ENCODE data around the gene PHETA2.
"Not testable (repeated sequence)": the region's sequence is repeated elsewhere in the genome, so short reads cannot be mapped to it uniquely, and the experiment has no call there.

The PHETA2 gene

DNA sequence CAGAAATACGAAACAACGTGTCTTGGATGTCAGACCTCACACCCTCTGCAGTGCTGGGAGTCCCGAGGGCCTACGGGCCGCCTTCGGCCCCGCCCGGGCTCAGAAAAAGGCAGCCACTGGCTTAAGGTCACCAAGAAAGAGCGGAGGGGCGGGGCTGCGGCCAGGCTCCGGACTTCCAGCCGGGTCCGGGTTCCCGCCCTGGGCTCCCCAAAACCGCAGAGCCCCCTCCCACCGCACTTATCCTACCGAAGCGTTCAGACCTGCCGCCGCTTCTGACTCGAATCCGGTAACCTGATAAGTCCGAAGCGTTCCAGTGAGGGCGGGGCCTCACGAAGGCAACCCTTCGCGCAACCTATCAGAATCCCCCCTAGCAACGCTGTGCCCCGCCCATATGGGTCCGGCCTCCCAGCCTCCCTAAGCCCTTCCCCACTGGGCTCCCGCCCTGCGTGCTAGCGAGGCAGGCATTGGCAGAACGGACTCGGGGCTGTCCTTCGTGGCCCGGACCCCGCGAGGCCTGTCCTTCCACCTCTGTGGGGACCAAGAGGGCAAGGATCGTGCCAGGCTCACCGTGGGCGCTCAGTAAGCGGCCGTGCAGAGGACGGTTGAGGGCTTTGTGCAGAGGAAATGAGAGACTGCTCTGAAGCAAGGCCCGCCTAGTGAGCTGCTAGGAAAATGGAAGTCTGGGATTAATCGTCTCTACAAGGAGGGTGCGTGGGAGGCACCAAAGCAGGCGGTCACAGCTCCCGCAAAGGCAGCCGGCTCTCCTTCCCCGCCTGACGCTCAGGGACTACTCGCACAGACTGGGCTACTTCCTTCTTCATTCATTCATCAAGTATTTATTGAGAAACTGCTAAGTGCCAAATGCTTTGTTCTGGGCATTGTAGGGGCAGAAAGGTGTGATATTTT, 3.3 kb upstream of the PHETA2 start, which contains the start of gene NAGA:
NAGA (minus strand) TSS at position 296 of the 906 bp plus-strand sequence. CDS start 515 bp downstream, outside the sequence.
- peak; percentile 94 for DNase-seq

DNA sequence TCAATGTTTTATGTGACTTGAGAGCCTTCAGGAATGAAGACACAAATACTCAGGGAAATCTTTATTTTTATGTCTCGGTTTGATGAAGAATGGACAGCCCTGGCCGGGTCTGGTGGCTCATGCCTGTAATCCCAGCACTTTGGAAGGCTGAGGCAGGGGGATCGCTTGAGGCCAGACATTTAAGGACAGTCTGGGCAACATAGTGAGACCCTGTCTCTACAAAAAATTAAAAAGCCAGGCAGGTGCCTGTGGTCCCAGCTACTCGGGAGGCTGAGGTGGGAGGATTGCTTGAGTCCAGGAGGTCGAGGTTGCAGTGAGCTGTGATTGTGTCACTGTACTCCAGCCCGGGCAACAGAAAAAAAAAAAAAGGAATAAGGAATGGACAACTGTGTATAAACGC, 2.5 kb upstream of the PHETA2 start:
- not testable (repeated sequence) for DNase-seq

DNA sequence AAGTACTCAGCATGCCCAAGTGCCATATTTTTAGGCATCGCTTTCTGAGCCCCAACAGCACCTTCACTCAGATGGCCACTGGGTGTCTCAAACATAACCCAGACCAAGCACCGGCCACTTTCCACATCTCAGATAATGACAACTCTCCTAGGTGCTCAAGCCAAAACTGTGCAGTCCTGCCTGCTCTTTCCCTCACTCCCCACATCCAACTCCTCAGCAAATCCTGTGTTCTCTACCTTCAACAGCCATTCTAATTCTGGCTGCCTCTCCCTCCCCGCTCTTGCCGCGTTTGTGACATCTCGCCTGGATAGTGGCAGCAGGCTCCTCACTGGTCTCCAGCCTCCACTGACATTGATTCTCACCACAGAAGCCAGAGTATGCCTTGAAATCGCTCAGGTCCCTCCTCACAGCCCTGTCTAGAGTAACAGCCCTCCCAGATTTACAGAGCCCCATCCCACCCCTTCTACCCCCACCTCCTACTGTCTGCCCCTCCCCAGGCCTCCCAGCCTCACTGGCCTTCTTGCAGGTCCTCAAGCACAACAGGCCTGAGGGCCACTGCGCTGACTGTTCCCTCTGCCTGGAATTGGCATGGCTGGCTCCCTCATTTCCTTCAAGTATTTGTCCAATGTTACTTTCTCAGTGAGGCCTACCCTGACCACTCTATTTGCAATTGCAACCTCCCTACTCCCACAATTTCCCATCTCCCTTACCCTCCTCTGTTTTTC, 1.3 kb upstream of the PHETA2 start:
- no peak for DNase-seq

DNA sequence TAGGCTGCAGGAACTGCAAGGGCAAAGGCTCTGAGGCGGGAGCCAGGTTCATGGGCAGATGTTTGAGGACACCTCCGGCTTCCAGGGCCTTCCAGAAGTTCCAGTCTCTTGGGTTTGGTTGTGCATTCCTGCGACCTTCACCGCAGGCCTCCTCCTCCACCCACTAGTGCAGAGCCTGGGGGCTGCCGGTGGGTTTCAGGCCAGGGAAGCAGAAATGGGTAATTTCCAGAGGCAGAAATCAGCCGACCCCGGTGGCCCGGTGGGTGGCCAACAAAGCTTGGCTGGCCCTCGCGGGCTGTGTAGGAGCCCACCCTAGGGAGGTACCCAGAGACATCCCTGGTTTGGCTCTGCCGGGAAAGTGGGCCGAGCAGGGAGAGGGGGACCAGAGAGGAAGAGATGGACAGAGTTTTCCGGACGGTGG, 417 bp upstream of the PHETA2 start:
- no peak for DNase-seq

DNA sequence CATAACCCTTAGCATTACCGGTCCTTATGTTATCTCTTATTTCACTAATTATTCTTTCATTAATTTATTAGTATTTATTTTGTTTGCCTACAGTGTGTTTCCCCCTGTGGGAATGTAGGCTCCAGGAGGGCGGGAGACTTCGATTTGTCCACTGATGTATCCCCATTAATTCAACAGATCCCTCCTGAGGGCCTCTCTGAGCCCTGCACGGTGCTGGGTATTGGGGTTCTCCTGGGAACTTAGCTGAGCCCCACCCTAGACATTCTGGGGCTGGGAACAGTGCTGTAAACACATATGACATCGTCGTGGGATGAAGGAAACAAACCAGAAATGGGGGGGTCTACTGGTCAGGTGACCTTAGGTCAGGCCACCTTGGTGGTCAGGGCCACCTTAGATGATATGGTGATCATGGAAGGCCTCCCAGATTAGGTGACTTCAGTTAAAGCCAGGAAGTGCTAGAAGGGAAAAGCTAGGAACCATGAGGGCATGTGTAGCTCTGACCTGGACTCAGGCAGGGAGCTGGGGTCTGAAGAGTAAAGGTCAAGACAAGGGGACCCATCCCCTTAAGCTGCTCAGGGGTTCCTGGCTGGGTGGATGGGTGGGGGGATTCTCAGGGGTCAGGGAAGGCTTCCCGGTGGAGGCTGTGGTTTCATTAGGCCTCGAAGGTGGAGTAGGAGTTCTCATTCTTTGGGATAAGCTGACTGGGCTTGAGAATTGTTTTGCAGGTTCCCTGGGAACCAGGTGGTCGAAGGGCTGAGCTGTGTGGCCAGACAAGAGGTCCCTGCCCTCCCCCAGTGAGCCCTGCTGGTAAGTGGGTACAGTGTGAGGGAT, 1.0 kb downstream of the PHETA2 start:
- no peak for DNase-seq

DNA sequence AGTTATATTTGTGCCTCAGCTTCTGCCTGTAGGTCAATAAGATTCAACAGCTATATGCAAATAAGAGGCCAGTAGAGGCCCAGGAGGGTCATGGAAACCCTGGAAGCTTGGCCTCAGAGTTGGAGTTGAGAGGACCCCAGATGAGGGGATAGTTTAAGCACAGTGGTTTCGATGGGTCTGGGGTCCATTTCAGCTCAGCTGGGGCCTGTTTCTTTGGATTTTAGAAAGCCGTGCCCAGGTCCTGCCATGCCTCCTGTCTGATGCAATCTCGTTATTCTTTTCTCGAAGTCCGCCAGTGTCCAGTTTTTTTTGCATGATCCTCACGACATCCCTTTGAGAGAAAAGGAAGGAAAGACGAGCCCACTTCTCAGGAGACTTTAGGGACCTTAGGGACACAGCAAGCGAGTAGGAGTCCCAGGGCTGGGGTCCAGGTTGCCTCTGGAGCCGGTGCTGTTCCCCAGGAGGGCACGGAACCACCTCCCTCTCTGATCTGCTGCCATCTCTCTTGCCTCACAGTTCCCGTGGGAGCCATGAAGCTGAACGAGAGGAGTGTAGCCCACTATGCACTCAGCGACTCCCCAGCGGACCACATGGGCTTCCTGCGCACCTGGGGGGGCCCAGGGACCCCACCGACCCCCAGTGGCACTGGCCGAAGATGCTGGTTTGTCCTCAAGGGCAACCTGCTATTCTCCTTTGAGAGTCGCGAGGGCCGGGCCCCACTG, 2.9 kb downstream of the PHETA2 start:
- no peak for DNase-seq

DNA sequence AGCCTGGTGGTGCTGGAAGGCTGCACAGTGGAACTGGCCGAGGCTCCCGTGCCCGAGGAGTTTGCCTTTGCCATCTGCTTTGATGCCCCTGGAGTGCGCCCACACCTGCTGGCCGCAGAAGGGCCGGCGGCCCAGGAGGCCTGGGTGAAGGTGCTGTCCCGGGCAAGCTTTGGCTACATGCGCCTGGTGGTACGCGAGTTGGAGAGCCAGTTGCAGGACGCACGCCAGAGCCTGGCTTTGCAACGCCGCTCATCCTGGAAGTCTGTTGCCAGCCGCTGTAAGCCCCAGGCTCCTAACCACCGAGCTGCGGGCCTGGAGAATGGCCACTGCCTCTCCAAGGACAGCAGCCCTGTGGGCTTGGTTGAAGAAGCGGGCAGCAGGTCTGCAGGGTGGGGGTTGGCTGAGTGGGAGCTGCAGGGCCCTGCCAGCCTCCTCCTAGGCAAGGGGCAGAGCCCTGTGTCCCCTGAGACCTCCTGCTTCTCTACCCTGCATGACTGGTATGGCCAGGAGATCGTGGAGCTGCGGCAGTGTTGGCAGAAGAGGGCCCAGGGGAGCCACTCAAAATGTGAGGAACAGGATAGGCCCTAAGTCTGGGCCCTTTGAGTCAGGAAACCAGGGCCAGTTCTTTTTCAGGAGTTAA, 3.6 kb downstream of the PHETA2 start:
- DNase-seq: no peak

DNA sequence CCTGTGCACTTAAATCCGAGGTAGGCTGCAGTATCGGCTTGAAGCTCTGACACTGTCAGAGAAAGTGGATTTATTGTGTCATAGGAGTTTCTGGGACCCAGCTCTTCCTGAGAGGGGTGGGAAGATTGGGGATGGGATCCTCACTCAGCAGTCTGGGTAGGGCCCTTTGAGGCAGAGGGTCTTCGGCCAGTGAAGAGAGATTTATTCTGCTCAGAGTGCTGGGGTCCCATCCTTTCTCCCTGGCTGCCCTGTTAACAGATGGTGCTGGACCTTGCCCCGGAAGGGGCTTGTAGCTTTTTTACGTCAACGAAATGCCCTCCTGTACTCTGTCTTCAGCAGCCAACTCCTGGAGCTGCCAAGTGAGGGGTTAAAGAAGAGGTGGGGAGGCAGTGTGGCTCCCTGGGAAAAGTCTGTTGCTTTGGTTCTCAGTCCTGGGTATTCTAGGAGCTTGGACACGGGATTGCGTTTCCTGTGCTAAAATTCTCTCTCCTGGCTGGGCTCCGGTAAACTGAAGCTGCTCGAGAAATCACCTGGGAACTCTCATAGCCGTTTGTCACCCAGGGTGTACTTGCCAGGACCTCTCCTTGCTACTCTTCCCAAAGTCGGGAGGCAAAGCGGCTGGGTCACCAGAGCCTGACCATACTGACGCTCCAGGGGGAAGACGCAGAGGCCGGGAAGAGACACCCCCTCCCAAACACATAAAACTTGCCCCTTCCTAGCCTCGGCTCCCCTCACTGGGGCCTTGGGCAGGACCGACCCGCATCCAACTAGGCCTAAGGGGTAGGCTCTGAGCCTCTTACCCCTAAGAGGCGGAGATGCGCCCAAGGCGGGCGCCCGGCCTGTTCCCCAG, 4.6 kb downstream of the PHETA2 start:
- no peak for DNase-seq

DNA sequence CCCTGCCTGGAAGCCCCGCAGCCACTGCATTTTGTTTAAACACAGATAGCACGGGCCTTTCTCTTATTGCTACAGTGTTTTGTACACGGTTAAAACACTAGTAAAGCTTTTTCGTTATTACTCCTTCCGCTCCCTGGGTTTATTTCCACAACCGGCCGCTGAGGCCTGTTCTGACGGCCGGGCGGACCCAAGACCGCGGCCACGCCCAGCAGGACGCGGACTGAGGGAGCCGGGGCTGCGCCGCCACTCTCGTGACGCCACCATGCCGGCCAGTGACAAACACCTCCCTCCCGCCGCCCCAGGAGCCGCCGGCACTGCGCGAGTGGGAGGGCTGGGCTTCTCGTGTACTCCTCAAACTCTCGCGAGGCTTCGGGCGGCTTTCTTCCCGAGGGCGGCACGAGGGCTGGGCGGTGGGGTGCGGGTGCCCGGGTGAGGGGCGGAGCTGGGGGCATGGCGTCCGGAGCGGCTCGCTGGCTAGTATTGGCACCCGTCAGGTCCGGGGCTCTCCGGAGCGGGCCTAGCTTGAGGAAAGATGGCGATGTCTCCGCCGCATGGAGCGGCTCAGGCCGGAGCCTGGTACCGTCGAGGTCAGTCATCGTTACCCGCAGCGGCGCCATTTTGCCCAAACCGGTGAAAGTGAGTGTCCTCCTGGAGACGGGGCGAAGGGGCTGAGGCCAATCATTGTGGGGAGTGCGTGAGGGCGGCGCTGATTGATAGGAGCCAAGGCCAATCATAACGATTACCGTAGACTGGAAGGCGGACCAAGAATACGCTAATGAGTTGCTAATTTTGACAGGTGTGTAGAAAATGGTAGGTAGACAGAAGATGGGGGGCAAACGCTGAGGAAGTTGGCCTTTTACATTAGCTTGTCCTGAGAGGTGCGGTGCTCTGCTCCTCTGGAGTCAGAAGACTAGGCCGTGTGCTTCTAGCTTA, 5.5 kb downstream of the PHETA2 start, which contains the start of gene SMDT1:
SMDT1 (plus strand) TSS at position 382 of the 933 bp plus-strand sequence; CDS start at position 451, 69 bp downstream.
- DNase-seq: peak; percentile 98

DNA sequence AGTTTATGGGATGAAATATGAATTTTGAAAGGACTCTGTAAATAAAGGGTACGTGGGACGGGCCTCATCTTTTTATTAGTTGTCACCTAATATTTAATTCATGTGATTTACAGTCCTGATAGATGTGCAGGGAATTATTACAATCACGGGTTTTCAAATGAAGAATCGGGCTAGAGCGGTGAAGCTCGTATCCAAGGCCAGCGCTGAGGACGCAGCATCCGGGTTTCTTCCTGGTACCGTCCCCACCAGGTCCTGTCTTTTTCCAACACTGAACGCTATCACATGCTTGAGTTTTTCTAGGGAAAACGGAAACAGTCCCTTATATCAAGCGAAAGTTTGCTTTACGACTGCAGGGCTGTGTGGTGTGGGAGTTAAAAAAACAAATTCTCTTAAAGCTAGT, 6.2 kb downstream of the PHETA2 start:
- no peak for DNase-seq

DNA sequence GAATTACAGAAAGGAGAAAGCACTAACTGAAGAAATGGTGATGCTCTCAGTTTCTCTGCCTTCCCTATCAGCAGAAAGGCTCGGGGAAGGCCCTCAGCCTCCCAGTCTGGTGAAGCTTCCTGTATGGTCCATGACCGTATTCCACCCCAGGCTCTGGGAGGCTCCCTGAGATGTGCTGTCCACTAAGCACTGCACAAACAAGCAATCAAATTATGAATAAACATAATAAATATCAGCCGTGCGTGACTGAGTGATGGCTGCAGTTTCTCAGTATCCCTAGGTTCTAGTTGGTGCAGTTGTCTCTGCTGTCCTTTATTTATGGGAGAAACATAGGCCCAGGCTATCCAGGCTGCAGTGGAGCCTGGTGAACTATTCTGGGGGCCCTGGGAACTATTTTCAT, 9.1 kb downstream of the PHETA2 start:
- no peak for DNase-seq

DNA sequence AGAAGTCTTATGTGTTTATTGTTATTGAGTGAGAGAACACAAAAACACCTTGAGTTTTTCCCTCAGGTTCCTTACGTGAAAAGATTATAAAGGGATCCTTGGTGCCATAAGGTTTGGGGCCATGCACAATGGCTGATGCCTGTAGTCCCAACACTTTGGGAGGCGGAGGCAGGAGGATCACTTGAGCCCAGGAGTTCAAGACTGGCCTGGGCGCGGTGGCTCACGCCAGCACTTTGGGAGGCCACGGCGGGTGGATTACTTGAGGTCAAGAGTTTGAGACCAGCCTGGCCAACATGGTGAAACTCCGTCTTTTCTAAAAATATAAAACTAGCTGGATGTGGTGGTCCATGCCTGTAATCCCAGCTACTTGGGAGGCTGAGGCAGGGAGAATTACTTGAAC, 10.8 kb downstream of the PHETA2 start:
- no peak for DNase-seq

DNA sequence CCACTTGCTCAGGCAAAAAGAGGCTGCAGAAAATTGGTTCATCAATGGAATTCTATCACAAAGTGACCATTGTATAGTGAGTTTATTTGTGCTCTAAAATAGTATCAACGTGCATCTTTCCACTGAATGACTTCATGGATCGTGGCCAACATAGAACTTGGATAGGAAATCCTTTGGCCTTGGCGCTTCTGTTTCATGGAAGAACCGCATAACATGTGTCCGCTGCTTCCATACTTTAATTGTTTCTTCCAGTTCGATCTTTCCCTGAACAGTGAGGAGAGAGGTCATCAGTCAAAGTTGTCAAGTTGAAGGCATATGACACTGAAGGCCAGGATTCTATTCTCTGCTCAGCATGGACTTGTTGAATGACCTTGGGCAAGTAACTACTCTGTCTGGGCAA, 12.0 kb downstream of the PHETA2 start:
- DNase-seq: no peak

DNA sequence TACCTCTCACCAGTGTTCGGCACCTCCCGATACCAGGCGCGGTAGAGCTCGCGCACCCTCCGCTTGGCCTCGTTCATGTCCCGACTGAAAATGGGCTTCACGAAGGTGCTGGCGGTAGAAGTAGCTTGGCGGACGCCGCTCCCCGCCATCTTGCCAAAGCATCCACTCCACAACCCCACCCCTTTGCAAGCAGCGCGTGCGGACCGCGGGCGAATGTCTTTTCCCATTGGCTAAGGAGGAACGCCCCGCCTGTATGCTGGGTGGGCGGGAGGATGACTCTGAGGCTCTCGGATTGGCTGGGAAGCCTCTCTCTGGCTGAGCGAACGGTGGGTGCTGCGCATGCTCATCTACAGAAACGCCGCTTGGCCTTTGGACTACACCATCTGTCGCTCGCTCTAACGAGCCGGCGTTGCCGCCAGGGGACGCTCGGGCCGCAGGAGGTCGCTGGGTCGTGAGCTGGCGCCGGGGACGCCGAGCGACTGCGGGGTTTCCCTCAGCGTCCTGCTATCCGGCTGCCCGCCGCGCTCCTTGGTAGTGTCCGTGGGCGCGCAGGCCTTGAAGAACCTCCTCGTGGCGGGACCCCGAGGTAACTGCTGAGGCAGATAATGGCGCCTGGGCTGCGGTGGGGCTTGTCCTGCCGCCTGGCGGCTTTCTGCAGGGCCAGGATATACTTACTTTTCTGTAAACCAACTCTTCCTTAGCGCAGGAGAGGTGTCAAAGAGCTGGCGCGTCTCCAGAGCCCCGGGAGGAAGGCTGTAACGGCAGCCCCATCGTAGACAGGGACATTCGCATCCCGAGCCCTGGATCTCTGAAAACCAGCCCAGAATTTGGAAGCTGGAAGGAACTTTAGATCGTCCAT, 16.8 kb downstream of the PHETA2 start, which contains the start of gene NDUFA6:
NDUFA6 (minus strand) TSS at position 177 of the 859 bp plus-strand sequence; CDS start at position 149, 28 bp downstream.
- peak; percentile 99 for DNase-seq

DNA sequence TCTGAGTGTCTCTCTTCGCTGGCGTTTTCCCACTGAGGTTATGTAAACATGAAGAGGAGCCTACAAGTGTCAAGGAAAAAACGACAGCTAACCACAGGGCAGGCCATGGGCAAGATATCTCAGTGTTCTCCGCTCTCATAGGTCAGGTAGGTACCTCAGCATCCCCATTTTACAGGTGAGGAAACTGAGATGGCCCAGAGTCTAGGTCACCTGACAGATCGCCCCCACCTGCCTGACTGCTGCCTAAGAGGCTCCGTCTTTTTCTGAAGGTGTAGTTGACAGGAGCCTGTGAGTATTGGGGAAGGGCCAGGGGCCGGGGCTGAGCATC, 17.4 kb downstream of the PHETA2 start:
- DNase-seq: no peak

DNA sequence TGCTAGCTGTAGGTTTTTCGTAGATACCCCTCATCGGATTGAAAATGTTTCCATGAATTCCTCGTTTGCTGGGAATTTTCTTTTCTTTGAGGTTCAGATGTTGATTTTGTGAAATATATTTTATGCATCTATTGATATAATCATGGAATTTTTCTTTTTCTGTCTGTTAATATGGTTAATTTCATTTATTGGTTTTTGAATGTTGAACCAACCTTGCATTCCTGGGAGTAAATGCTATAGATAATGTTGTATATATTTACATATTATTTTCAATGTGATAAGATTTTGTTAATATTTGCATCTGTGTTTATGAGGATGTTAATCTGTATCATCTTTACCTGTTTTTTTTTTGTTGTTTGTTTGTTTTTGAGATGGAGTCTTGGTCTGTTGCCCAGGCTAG, 27.2 kb downstream of the PHETA2 start:
- DNase-seq: no peak

DNA sequence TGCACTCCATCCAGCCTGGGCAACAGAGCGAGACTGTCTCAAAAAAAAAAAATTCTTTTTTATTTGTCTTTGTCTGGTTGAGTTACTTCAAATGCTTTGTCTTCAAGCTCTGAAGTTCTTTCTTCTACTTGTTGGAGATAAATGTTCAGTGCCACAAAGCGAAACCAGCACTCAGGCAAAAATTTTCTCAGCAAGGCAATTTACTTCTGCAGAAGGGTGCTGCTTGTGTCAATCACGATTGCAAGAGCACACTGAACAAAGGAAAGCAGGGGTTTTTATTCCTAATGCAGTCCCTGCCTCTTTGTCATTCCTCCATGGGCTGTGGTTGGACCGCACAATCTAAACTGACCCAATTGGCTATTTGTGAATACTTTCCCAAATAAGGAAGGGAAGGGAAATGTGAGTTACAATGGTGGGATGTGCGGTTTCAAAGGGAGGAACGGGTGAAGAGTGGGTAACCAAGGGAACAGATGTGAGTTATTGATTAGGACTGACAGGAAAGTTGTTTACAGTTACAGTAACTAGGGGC, 30.3 kb downstream of the PHETA2 start:
- DNase-seq: not testable (repeated sequence)

DNA sequence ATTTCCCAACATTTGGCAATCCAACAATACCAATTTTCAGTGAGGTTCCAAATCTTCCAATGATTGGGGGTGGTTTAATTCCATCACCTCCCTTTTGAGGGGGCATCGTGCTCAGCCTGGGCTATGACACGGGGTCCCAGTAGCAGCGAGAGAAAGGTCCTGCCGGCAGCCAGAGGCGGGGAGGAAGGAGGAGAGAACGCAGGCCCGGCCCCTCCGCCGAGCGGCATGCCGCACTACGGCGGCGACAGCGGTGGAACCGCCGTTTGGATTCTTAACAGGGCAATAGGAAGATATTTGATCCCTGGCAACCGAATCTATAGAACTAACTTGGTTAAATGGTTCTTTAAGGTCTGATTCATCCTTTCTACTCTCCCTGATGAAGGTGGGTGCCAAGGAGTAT, 34.8 kb downstream of the PHETA2 start:
- DNase-seq: no peak
